Activated T-cell treated with anti-CD3 and anti-CD28 coated beads, Interleukin-2, amount 50 U/mL, for 4 hours (primary cell): ENCODE measurements around the gene VPS37C. TPM values are rescaled to one million over a fixed set of nuclear protein-coding genes. Genes with fewer than 3 reads are reported as not detected.
"Not testable (repeated sequence)": the region's sequence is repeated elsewhere in the genome, so short reads cannot be mapped to it uniquely, and the experiment has no call there.

ENCODE experiments used
- ATAC-seq, 2 donors: fragments of 200-7000 bp; cut with Tn5 transposase; one replicate each; pipeline ENCODE4 v1.10.0; 2021
- DNase-seq: peaks from one replicate; pipeline ENCODE4 v3.0.0-alpha.2; 2020
- H3K27me3 Mint-ChIP-seq: one replicate; pipeline ENCODE4 v1.8.0; 2021; ENCODE audit warnings: low read depth, mixed read lengths
- H3K36me3 Mint-ChIP-seq: one replicate; pipeline ENCODE4 v1.8.0; 2022; ENCODE audit warnings: mixed read lengths; ENCODE audit not compliant: insufficient read depth
- H3K4me1 Mint-ChIP-seq: one replicate; pipeline ENCODE4 v1.8.0; 2021; ENCODE audit warnings: low read depth, mixed read lengths
- H3K4me3 Mint-ChIP-seq: one replicate; pipeline ENCODE4 v1.8.0; 2021; ENCODE audit warnings: mild to moderate bottlenecking, moderate library complexity, mixed read lengths
- H3K9me3 Mint-ChIP-seq: one replicate; pipeline ENCODE4 v1.8.0; 2021; ENCODE audit warnings: mixed read lengths
- total RNA-seq, 3 donors: library from RNA; stranded (reverse); gene quantifications; one replicate each; pipeline ENCODE4 v1.2.1, GENCODE V29; 2021

The VPS37C gene
- total RNA-seq, 3 donors from 2014 or later: 16.1 to 18.4 (median 17.0) TPM

GRCh38 chr11:61104963-61105362 is 56.3 kb downstream of the VPS37C start:
- Mint-ChIP-seq H3K4me1 (peaks cover 60% of the 10 kb centered on the region), H3K27me3 (no peaks in the 10 kb centered on the region), H3K4me3 (no peak overlapping the region), H3K9me3 (no peaks in the 10 kb centered on the region), H3K36me3 (peaks cover 38% of the 10 kb centered on the region)
- DNase-seq: no peak
- no peak for ATAC-seq

- Mint-ChIP-seq H3K36me3 (peaks cover 34% of the 10 kb centered on the region), H3K4me3 (no peak overlapping the region), H3K4me1 (peaks cover 49% of the 10 kb centered on the region), H3K9me3 (no peaks in the 10 kb centered on the region), H3K27me3 (no peaks in the 10 kb centered on the region)
- peak in 1 of 2 donors; percentile 1 for ATAC-seq
- no peak for DNase-seq
Observed at GRCh38 chr11:61103851-61104423, 57.3 kb downstream of the VPS37C start.

GRCh38 chr11:61102667-61103571 is 58.3 kb downstream of the VPS37C start:
- H3K4me3 Mint-ChIP-seq: no peak overlapping the region
- no peaks in the 10 kb centered on the region for H3K27me3 Mint-ChIP-seq
- ATAC-seq: peak; percentile 32 to 41
- H3K36me3 Mint-ChIP-seq: peaks cover 28% of the 10 kb centered on the region
- no peak for DNase-seq
- H3K9me3 Mint-ChIP-seq: no peaks in the 10 kb centered on the region
- peaks cover 40% of the 10 kb centered on the region for H3K4me1 Mint-ChIP-seq

GRCh38 chr11:61098778-61099177 is 62.4 kb downstream of the VPS37C start:
- Mint-ChIP-seq H3K36me3 (peaks cover 10% of the 10 kb centered on the region), H3K27me3 (no peaks in the 10 kb centered on the region), H3K4me3 (no peak overlapping the region), H3K4me1 (peaks cover 20% of the 10 kb centered on the region), H3K9me3 (no peaks in the 10 kb centered on the region)
- ATAC-seq: no peak
- DNase-seq: no peak

- not testable (repeated sequence) for H3K27me3 Mint-ChIP-seq, DNase-seq
Observed at GRCh38 chr11:61098261-61098660, 63.0 kb downstream of the VPS37C start.

GRCh38 chr11:61095021-61095420 is 66.2 kb downstream of the VPS37C start:
- Mint-ChIP-seq H3K4me3 (peak overlapping the region; percentile 47), H3K9me3 (no peaks in the 10 kb centered on the region), H3K4me1 (peaks cover 48% of the 10 kb centered on the region), H3K27me3 (no peaks in the 10 kb centered on the region), H3K36me3 (no peaks in the 10 kb centered on the region)
- ATAC-seq: no peak
- DNase-seq: no peak

More at GRCh38 chr11:61098261-61098660, 63.0 kb downstream of the VPS37C start:
- not testable (repeated sequence) for H3K9me3 Mint-ChIP-seq, H3K4me3 Mint-ChIP-seq, ATAC-seq, H3K36me3 Mint-ChIP-seq
- peaks cover 19% of the 10 kb centered on the region for H3K4me1 Mint-ChIP-seq

- not testable (repeated sequence) for H3K9me3 Mint-ChIP-seq, ATAC-seq, H3K36me3 Mint-ChIP-seq, H3K27me3 Mint-ChIP-seq, DNase-seq
- Mint-ChIP-seq H3K4me3 (peak overlapping the region; percentile 47), H3K4me1 (peaks cover 51% of the 10 kb centered on the region)
Observed at GRCh38 chr11:61094167-61094566, 67.1 kb downstream of the VPS37C start.

- Mint-ChIP-seq H3K4me3 (peak overlapping the region; percentile 86), H3K9me3 (no peaks in the 10 kb centered on the region), H3K27me3 (no peaks in the 10 kb centered on the region), H3K4me1 (peaks cover 51% of the 10 kb centered on the region), H3K36me3 (peaks cover under 1% of the 10 kb centered on the region)
- ATAC-seq (no peak), DNase-seq (no peak)
Observed at GRCh38 chr11:61092908-61093763, 68.1 kb downstream of the VPS37C start.

- ATAC-seq (peak; percentile 57 to 60), DNase-seq (peak; percentile 56)
- Mint-ChIP-seq H3K27me3 (no peaks in the 10 kb centered on the region), H3K36me3 (peaks cover 1% of the 10 kb centered on the region), H3K4me3 (peak overlapping the region; percentile 86), H3K9me3 (no peaks in the 10 kb centered on the region), H3K4me1 (peaks cover 54% of the 10 kb centered on the region)
Observed at GRCh38 chr11:61092280-61092766, 68.9 kb downstream of the VPS37C start.

- H3K9me3 Mint-ChIP-seq: no peaks in the 10 kb centered on the region
- H3K4me3 Mint-ChIP-seq: peak overlapping the region; percentile 86
- H3K27me3 Mint-ChIP-seq: no peaks in the 10 kb centered on the region
- ATAC-seq (peak; percentile 72), DNase-seq (peak; percentile 42)
- H3K4me1 Mint-ChIP-seq: peaks cover 55% of the 10 kb centered on the region
- H3K36me3 Mint-ChIP-seq: peaks cover 1% of the 10 kb centered on the region
Observed at GRCh38 chr11:61091373-61092279, 69.6 kb downstream of the VPS37C start.

GRCh38 chr11:61090982-61091372 is 70.2 kb downstream of the VPS37C start:
- peaks cover 1% of the 10 kb centered on the region for H3K36me3 Mint-ChIP-seq
- H3K4me3 Mint-ChIP-seq: peak overlapping the region; percentile 86

GRCh38 chr11:61090521-61090920 is 70.7 kb downstream of the VPS37C start:
- DNase-seq: no peak

More at GRCh38 chr11:61090982-61091372, 70.2 kb downstream of the VPS37C start:
- peak; percentile 6 to 23 for ATAC-seq
- Mint-ChIP-seq H3K27me3 (no peaks in the 10 kb centered on the region), H3K4me1 (peaks cover 55% of the 10 kb centered on the region), H3K9me3 (no peaks in the 10 kb centered on the region)
- DNase-seq: no peak

GRCh38 chr11:61089806-61090491 is 71.3 kb downstream of the VPS37C start:
- ATAC-seq: no peak
- H3K36me3 Mint-ChIP-seq: peaks cover 1% of the 10 kb centered on the region
- H3K9me3 Mint-ChIP-seq: no peaks in the 10 kb centered on the region
- no peaks in the 10 kb centered on the region for H3K27me3 Mint-ChIP-seq
- no peak for DNase-seq
- H3K4me3 Mint-ChIP-seq: peak overlapping the region; percentile 86
- peaks cover 53% of the 10 kb centered on the region for H3K4me1 Mint-ChIP-seq

More at GRCh38 chr11:61090521-61090920, 70.7 kb downstream of the VPS37C start:
- H3K9me3 Mint-ChIP-seq: no peaks in the 10 kb centered on the region
- peaks cover 55% of the 10 kb centered on the region for H3K4me1 Mint-ChIP-seq
- peak overlapping the region; percentile 86 for H3K4me3 Mint-ChIP-seq
- H3K27me3 Mint-ChIP-seq: no peaks in the 10 kb centered on the region
- ATAC-seq: no peak
- peaks cover 1% of the 10 kb centered on the region for H3K36me3 Mint-ChIP-seq
